Measurements from ENCODE around the gene MFGE8.

Gene MFGE8

DNA sequence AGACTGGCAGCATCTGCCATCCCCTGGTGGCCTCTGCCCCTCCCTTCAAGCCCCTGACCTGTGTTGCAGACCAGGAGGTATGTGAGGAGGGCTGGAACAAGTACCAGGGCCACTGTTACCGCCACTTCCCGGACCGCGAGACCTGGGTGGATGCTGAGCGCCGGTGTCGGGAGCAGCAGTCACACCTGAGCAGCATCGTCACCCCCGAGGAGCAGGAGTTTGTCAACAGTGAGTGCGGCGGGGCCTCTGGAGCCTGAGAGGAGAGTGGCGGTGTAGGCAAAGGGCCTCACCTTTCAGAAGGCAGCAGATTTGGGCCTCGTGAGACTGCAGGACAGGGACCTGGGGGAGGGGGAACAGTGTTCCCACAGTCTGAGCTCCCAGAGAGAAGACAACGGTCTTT, 41.9 kb downstream of the MFGE8 start:
- FAIRE-seq = no peak

DNA sequence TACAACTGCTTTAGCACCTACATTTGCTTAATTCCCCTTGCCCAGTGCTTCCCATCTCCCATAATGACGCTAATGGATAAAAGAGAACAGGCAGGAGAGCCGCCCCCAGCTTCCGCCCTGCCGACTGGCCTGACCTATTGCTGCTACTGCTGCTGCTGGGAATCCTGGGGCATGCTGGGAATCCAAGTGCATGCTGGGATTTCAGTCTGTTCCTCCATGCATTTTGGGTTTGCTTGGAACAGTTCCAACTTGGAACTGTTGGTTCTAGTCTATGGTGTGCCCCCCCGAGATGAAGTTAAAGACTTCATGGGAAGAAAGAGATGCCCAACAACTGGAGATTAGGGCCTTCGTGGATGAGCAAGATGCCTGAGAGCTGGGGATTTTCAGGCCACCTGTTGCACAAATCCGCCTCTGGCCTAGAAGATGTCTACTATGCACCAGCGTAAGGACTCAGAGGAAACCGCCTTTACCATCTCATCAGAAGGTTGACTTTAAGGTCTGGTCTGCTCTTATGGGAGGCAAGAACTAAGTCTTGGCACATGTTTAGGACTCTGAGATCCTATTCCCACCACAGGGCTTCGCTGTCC, 46.8 kb downstream of the MFGE8 start:
- FAIRE-seq = no peak

DNA sequence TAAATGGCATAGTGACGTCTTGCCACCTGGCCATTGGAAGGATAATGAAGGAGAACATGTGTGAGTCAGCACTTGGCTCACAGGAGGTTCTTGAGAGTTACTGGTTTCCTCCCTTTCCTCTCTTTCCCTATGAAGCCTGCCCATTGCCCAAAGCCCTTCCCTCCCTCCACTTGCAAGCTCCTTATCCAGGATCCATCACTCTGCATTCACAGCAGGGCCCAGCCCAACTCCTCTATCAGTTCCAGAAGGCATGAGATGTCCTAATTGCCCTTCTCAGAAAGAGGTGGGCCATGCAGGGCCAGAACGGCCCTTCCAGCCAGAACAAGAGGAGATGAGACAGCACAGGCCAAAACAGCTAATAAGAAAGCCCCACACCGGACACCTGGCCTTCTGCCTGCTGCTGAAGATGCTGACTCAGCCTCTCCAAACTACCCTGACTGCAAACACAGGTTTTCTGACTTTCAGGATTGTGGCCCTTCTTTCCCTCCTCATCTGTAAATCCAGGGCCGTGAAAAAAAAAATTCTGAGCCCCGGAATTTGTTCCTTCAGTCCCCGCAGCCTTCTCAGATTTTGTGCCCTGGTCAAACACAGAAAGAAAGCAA, 47.6 kb downstream of the MFGE8 start:
- FAIRE-seq = no peak

DNA sequence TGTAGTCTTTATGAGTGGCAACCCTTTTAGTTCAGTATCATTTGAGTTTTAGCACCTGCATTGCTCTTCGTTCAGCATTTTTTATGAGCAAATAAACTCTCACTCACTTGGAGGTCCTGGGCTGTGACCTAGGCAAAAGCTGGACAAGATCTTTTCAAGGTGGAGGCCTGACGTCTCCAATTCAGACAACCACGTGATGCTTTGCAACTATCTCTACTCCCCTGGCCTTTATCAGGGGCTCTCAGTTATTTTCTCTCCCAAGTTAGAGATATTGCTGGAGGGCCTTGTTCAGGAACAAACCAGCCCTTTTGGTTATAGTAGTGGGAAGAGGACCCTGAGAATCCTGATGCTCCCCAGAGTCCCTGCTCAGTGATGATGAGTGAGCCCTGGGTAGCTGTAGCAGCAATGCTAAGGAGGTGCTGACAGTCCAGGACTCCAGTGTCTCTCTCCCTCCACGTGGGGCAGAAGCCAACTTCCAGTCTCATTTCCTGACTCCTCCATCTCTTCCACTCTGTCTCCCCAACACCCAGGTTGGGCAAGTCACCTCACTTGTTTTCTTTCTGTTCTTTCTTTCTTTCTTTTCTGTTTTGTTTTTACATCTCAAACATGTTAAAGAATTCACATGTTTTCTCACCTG, 48.2 kb downstream of the MFGE8 start:
- FAIRE-seq = no peak

DNA sequence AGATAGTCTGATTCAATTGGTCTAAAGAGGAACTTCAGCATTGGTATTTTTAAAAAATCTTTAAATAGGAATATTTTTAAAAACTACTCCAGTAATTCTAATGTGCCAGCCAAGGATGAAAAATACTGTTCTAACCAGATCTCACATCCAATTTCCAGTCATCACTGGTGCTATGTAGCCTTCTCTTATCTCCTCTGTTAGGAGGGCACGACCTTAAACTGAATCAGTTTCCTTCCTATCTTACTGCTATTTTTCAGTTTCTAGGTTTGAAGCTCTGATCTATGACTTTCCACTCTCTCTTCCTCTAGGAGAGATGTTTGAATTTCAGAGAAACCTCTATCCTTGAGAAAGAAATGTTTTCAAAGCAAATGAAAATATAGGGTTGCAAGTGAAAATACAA, 49.8 kb downstream of the MFGE8 start:
- FAIRE-seq = no peak

DNA sequence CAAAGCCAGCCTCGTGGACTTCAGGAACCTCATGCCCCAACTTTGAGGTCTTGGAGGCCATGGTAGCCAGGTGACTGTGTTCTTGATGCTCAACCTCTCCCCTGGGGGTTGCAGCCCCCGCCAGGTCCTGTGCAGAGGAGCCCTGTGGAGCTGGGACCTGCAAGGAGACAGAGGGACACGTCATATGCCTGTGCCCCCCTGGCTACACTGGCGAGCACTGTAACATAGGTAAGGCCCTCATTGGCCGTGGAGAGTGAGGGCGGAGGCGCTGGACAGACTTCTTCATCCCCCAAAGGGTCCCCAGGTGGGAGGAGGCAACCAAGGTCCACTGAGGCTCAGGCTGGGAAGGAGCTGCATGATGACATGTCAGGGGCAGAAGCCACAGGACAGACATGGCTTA, 53.0 kb downstream of the MFGE8 start:
- FAIRE-seq = no peak

DNA sequence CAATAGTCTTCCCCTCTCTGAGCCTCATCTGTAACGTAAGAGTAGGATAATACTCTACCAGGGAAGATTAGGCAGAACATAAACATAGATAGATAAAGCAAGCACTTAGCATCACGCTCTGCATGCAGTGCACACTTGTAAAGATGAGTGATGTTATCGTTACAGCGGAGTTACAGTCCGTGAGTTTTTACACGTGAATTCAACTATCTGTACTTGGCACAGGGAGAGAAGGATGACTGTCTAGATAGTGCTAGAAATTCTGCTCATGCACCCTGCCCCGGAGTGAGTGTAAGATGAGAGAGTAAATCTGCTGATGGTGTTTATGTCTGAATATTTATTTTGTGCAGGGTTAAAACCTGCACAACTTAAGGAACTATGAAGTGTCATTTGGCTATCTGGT, 53.6 kb downstream of the MFGE8 start:
- FAIRE-seq = no peak

DNA sequence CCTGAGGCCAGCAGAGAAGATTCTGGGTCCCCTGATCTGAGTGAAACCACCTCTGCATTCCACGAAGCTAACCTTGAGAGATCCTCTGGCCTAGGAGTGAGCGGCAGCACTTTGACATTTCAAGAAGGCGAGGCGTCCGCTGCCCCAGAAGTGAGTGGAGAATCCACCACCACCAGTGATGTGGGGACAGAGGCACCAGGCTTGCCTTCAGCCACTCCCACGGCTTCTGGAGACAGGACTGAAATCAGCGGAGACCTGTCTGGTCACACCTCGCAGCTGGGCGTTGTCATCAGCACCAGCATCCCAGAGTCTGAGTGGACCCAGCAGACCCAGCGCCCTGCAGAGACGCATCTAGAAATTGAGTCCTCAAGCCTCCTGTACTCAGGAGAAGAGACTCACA, 54.2 kb downstream of the MFGE8 start:
- no peak for FAIRE-seq

DNA sequence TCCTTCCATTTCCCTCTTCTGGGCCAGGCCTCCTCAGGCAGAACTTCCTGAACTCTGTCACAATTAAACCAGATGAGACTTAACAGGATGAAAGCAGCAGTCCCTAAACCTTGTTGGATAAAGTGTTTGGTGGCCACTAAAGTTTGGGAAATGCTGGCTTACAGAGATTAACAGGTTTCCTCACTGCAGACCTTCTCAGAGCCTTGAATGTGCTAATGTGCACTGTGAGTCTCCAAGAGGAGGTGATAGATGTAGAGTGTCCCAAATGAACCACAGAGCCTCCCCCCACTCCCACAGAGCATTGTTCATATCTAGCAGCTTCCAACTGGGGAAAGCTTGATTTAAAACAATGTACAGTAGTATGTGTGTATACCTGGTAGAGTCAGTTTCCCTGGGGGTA, 60.7 kb downstream of the MFGE8 start:
- no peak for FAIRE-seq

DNA sequence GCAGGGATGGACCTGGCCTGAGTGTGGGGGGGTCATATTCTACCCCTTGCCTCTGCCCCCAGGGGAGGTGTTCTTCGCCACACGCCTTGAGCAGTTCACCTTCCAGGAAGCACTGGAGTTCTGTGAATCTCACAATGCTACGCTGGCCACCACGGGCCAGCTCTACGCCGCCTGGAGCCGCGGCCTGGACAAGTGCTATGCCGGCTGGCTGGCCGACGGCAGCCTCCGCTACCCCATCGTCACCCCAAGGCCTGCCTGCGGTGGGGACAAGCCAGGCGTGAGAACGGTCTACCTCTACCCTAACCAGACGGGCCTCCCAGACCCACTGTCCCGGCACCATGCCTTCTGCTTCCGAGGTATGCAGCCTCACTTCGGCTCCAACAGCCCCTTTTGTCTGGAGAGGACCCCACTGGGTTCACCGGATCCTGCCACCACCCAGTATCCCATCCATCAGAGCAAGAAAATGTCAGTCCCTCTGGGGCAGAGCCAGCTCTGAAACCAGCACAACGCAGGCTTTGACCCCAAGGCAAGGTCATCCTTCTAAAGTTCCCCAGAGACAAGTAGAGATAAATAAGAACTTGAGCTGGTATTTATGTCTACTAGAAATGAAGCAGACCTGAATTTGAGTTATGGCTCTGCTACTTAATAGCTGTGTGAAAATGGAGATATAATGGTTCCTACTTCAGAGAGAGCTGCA, 63.7 kb downstream of the MFGE8 start:
- FAIRE-seq = no peak
